Measurements from ENCODE around the gene NDUFA7.
"Not testable (repeated sequence)": the region's sequence is repeated elsewhere in the genome, so short reads cannot be mapped to it uniquely, and the experiment has no call there.

NDUFA7 gene

GRCh38 chr19:8319807-8320520 lies 1.2 kb downstream of the NDUFA7 start:
- DNase-seq (ENCODE audit: low read depth in 2 of 2) = no peak

GRCh38 chr19:8318835-8319234 lies 2.3 kb downstream of the NDUFA7 start:
- DNase-seq (ENCODE audit: low read depth in 2 of 2) = not testable (repeated sequence)

GRCh38 chr19:8316351-8317125 lies 4.6 kb downstream of the NDUFA7 start:
- DNase-seq (ENCODE audit: low read depth in 2 of 2) = no peak

- not testable (repeated sequence) for DNase-seq (ENCODE audit: low read depth in 2 of 2)
Measured at GRCh38 chr19:8314981-8315640, 6.1 kb downstream of the NDUFA7 start.

- no peak for DNase-seq (ENCODE audit: low read depth in 2 of 2)
Measured at GRCh38 chr19:8311461-8312260, 9.5 kb downstream of the NDUFA7 start.

GRCh38 chr19:8310342-8311055 lies 10.7 kb downstream of the NDUFA7 start:
- DNase-seq (ENCODE audit: low read depth in 2 of 2) = no peak

DNA sequence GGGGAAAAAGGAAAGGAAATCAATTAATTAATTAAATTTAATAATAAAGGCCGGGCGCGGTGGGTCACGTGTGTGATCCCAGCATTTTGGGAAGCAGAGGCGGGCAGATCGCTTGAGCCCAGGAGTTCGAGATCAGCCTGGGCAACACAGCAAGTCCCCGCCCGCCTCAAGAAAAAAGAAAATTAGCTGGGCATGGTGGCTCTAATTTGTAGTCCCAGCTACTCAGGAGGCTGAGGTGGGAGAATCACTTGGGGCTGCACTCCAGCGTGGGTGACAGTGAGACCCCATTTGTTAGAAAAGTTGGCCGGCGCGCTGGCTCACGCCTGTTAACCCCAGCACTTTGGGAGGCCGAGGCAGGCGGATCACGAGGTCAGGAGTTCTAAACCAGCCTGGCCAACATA lies 12.3 kb downstream of the NDUFA7 start:
- DNase-seq (ENCODE audit: low read depth in 2 of 2) = no peak

DNA sequence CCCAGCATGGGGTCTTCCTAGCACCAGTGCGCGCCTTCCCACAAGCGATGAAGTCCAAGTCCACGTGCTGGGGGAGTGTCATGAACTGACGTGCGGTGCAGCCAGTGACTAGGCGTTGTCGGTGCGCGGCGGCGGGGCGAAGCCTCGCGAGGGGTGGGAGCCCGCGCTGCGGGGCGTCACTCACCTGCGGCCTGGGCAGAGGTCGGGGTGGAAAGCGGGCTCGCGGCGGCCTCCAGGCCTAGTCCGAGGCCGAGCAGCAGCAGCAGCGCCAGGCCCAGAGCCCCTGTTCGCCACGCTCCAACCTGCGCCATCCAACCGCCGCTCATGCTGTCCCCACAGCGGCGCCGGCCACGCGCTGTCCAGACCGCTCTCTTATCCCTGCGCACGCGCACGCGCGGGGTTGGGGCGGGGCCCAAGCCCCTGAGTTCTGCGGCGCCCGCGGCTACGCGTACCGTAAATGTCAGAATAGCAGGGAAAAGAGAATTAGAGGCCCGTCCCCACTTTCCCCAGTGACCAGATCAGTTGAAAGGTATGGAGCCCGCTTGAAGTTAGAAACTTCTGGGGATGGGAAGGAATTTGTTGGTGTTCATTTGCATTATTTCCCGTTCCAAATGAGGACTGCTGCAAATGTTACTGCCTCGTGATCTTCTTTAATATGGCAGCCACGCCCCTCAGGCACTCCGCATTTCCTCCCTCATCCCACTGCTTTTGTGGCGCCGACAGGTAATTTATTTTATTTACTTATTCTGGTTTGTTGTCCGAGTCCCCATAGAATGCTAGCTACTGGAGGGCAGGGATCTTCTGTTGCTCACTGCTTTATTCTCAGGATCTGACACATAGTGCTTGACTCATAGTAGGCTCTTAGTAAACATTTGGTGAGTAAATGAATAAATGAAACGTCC lies 13.0 kb downstream of the NDUFA7 start, which contains the start of gene CD320:
CD320 (minus strand) TSS at position 394 of the 902 bp plus-strand sequence; CDS start at position 326, 68 bp downstream.
- peak; percentile 74 to 77 for DNase-seq (ENCODE audit: low read depth in 2 of 2)

DNA sequence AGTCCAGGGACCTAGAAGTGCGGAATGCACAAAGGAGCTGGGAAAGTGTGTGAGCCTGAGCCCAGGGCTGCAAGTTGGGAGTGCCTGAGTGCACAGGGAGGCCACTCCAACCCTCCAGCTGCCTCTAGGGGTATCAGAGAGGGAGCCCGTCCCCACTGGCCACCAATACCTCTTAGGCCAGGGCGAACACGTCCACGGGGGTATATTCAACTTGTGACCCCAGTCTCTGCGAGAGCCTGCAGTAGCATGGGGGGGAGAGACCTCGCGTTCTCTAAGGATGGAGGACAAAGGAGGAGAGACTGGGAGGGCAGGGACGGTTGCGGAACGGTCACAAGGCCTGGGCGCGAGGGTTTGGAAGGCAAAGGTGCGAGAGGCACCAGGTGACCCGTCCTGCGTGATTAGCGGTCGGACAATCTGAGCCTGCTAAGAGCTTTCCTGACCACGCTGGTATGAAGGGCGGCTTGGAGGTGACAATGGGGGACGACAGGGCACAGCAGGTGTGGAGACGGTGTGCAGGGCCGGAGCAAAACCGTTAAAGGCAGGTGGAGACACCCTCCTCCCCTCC lies 13.7 kb downstream of the NDUFA7 start:
- no peak for DNase-seq (ENCODE audit: low read depth in 2 of 2)

- no peak for DNase-seq (ENCODE audit: low read depth in 2 of 2)
Measured at GRCh38 chr19:8306235-8307054, 14.7 kb downstream of the NDUFA7 start.

GRCh38 chr19:8305798-8306197 lies 15.4 kb downstream of the NDUFA7 start:
- DNase-seq (ENCODE audit: low read depth in 2 of 2) = no peak

GRCh38 chr19:8304841-8305621 lies 16.1 kb downstream of the NDUFA7 start:
- DNase-seq (ENCODE audit: low read depth in 2 of 2) = no peak

DNA sequence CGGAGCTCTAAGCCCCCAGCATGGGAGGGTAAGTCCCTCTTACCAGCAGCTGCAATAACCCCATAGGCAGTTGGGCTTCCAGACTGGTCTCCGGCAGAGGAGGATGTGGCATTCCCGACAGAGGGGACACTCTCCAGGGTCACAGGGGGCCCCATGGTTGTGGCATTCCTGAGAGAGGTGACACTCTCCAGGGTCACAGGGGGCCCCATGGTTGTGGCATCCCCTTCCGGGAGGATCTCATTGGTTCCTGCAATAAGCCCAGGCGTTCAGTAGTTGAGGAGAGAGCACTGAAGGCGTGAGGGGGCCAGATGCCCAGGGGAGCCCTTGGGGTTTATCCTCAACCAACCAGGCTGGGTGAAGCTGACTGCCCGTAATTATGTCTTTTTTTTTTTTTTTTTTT lies 18.4 kb downstream of the NDUFA7 start:
- DNase-seq (ENCODE audit: low read depth in 2 of 2) = no peak

DNA sequence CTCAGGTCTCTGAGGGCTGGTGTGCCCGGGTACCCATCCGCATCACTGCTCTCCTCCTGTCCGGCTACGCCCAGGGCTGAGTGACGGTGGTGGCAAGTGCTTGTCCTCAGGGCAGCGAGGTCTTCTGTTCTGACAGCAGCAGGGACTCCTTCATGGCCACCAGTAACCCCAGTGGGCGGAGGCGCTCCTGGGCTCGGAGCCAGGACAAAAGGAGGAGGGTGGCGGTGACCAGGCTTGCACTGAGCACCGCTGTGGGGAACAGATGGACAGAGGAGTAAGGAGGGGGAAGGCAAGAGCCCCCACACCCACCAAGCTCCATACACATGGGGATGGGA lies 18.9 kb downstream of the NDUFA7 start:
- DNase-seq (ENCODE audit: low read depth in 2 of 2) = no peak

DNA sequence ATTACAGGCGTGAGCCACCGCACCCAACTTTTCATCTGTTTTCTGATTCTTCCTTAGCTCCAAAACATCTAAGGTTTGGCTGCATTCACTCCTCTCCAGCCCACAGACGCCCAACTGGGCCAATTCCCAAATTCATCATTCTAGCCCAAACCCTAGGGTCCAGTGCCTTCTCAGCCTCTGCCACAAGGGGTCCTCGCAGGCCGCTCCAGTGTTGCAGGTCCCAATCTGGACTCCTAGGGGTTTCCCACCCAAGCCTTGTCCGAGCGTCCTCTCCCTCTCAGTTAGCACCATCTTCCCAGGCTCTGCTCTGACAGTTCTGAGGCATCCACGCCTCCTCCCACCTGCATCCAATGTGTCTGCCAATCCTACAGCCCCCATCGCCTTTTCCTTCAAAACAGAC lies 29.8 kb downstream of the NDUFA7 start:
- not testable (repeated sequence) for DNase-seq (ENCODE audit: low read depth in 2 of 2)

DNA sequence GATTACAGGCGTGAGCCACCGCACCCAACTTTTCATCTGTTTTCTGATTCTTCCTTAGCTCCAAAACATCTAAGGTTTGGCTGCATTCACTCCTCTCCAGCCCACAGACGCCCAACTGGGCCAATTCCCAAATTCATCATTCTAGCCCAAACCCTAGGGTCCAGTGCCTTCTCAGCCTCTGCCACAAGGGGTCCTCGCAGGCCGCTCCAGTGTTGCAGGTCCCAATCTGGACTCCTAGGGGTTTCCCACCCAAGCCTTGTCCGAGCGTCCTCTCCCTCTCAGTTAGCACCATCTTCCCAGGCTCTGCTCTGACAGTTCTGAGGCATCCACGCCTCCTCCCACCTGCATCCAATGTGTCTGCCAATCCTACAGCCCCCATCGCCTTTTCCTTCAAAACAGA lies 44.7 kb downstream of the NDUFA7 start:
- not testable (repeated sequence) for DNase-seq (ENCODE audit: low read depth in 2 of 2)

DNA sequence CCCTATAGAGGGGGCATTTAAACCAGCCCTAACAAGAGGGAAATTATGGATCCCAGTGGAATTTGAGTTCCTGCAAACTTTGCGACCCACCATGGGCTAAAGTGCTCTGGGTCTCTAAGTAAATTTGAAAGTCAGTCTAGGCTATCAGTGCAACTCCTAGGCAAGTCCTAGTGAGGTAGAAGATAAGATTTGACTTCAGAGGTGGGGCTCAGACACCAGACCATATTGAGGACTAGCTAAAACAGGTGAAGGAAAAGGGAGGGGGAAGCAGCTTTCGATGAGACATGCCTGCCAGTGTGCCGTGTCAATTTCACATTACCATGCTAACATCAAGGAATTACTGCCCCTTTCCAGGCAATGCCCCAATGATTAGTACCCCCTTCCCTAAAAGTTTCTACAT lies 51.5 kb downstream of the NDUFA7 start:
- no peak for DNase-seq (ENCODE audit: low read depth in 2 of 2)

- no peak for DNase-seq (ENCODE audit: low read depth in 2 of 2)
Measured at GRCh38 chr19:8265872-8266271, 55.3 kb downstream of the NDUFA7 start.

Measured in fibroblast of skin of left quadriceps (primary cell).